ENCODE measurements around the gene ARSG. TPM values are rescaled to one million over a fixed set of nuclear protein-coding genes. Genes with fewer than 3 reads are reported as not detected.

ARSG gene
- total and polyA plus RNA-seq, 2 of the 8 experiments (the other 6 are each of a cell fraction or from before 2014, with no cell fraction given) = 3.3 to 4.0 TPM

DNA sequence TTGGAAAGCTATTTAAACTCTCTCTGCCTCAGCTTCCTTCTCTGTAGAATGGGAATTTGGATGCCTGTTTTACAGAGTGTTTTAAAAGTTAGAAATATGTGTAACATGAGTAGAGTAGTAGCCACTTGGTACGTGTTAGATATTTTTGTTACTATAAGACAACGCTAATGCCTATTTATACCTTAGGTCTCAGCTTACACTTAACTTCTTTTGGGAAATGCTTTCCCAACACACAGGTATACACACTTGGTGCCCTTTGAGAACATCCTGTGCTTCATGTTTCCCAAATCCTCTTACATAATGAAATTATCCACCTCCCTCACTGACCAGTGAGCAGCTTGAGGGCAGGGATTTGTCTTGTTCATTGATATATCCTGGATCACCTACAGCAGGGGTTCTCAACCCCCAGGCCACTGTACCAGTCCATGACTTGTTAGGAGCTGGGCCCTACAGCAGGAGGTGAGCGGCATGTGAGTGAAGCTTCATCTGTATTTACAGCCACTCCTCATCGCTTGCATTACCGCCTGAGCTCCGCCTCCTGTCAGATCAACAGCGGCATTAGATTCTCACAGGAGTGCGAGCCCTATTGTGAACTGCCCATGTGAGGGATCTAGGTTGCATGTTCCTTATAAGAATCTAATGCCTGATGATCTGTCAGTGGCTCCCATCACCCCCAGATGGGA lies 33.5 kb downstream of the ARSG start (continued):
- TF ChIP-seq TAF7 (optimal IDR thresholded peaks at IDR 0.05; ENCODE audit: borderline replicate concordance, low read depth, low read length) (no peak), KDM1A (IDR thresholded peaks at IDR 0.05; ENCODE audit: borderline replicate concordance, low read length) (no peak), HDAC2 (IDR thresholded peaks at IDR 0.05; ENCODE audit: borderline replicate concordance in 1 of 2, low read depth in 2 of 2, low read length in 2 of 2) (no peak), POLR2A (IDR thresholded peaks at IDR 0.05; ENCODE audit: control extremely low read depth in 1 of 2, low read depth in 2 of 2, low read length in 2 of 2) (no peak)

Data from H1 (cell line).